GM21825 (cell line): ENCODE measurements around the gene BPIFB6.

Experiments
- ATAC-seq: cut with Tn5 transposase; IDR thresholded peaks from one replicate; pipeline ENCODE4 v1.9.1; 2021; ENCODE audit warnings: mild to moderate bottlenecking, moderate library complexity; ENCODE audit not compliant: unreplicated experiment

Gene BPIFB6

GRCh38 chr20:33031531-33031930, at the start of gene BPIFB6:
Gene BPIFB6 (plus strand): TSS chr20:33031648. CDS start chr20:33031648, 0 bp downstream.
- ATAC-seq, result no peak

- ATAC-seq, result no peak
Measured at GRCh38 chr20:32982617-32983458, 48.6 kb upstream of the BPIFB6 start.

GRCh38 chr20:32983459-32984112, 47.9 kb upstream of the BPIFB6 start:
- ATAC-seq, result no peak

GRCh38 chr20:32984196-32984595, 47.3 kb upstream of the BPIFB6 start:
- ATAC-seq, result no peak

GRCh38 chr20:32984631-32985354, 46.7 kb upstream of the BPIFB6 start:
- no peak for ATAC-seq

- no peak for ATAC-seq
Measured at GRCh38 chr20:32985596-32985995, 45.9 kb upstream of the BPIFB6 start.

- ATAC-seq, result no peak
Measured at GRCh38 chr20:32986331-32986966, 45.0 kb upstream of the BPIFB6 start.

- no peak for ATAC-seq
Measured at GRCh38 chr20:32987044-32987825, 44.2 kb upstream of the BPIFB6 start.

GRCh38 chr20:32988008-32988407, 43.4 kb upstream of the BPIFB6 start:
- ATAC-seq, result no peak

GRCh38 chr20:32989507-32990283, 41.8 kb upstream of the BPIFB6 start:
- ATAC-seq, result no peak

GRCh38 chr20:32990426-32990825, 41.0 kb upstream of the BPIFB6 start:
- ATAC-seq, result no peak

GRCh38 chr20:32991383-32991782, 40.1 kb upstream of the BPIFB6 start:
- no peak for ATAC-seq

- no peak for ATAC-seq
Measured at GRCh38 chr20:32991792-32992641, 39.4 kb upstream of the BPIFB6 start.

- ATAC-seq, result no peak
Measured at GRCh38 chr20:32993496-32994050, 37.9 kb upstream of the BPIFB6 start.

GRCh38 chr20:32995802-32996201, 35.6 kb upstream of the BPIFB6 start:
- no peak for ATAC-seq

GRCh38 chr20:32997431-32997830, 34.0 kb upstream of the BPIFB6 start:
- no peak for ATAC-seq

- no peak for ATAC-seq
Measured at GRCh38 chr20:32999603-33000250, 31.7 kb upstream of the BPIFB6 start.
